HG02885 (cell line): Measurements from ENCODE around the gene KLHL24.
"Not testable (repeated sequence)": the region's sequence is repeated elsewhere in the genome, so short reads cannot be mapped to it uniquely, and the experiment has no call there.

ENCODE experiments used
- ATAC-seq: cut with Tn5 transposase; IDR thresholded peaks from one replicate; pipeline ENCODE4 v1.9.1; 2021; ENCODE audit warnings: mild to moderate bottlenecking; ENCODE audit not compliant: unreplicated experiment, poor library complexity

KLHL24 gene

GRCh38 chr3:183692436-183692835 is 57.0 kb downstream of the KLHL24 start:
- no peak for ATAC-seq

GRCh38 chr3:183695569-183696364 is 60.3 kb downstream of the KLHL24 start:
- no peak for ATAC-seq

GRCh38 chr3:183697123-183697609 is 61.7 kb downstream of the KLHL24 start:
- no peak for ATAC-seq

- ATAC-seq, result peak; percentile 88
Measured at GRCh38 chr3:183697610-183698317, 62.3 kb downstream of the KLHL24 start, which contains the start of gene YEATS2. Gene YEATS2, plus strand, starts transcription at chr3:183697797. Its CDS starts 17,366 bp downstream, at chr3:183715163.

- ATAC-seq, result peak; percentile 13
Measured at GRCh38 chr3:183698318-183698751, 62.9 kb downstream of the KLHL24 start.

GRCh38 chr3:183698756-183699155 is 63.3 kb downstream of the KLHL24 start:
- no peak for ATAC-seq

- ATAC-seq, result no peak
Measured at GRCh38 chr3:183699238-183699947, 64.0 kb downstream of the KLHL24 start.

GRCh38 chr3:183701744-183702143 is 66.3 kb downstream of the KLHL24 start:
- no peak for ATAC-seq

- not testable (repeated sequence) for ATAC-seq
Measured at GRCh38 chr3:183703892-183704291, 68.5 kb downstream of the KLHL24 start.

GRCh38 chr3:183710231-183710630 is 74.8 kb downstream of the KLHL24 start:
- no peak for ATAC-seq

GRCh38 chr3:183711516-183711915 is 76.1 kb downstream of the KLHL24 start:
- ATAC-seq, result no peak

- no peak for ATAC-seq
Measured at GRCh38 chr3:183714622-183715021, 79.2 kb downstream of the KLHL24 start.

GRCh38 chr3:183718012-183718411 is 82.6 kb downstream of the KLHL24 start:
- ATAC-seq, result no peak

GRCh38 chr3:183725387-183725786 is 90.0 kb downstream of the KLHL24 start:
- no peak for ATAC-seq

GRCh38 chr3:183728204-183728603 is 92.8 kb downstream of the KLHL24 start:
- no peak for ATAC-seq

GRCh38 chr3:183730361-183730760 is 94.9 kb downstream of the KLHL24 start:
- no peak for ATAC-seq

- ATAC-seq, result no peak
Measured at GRCh38 chr3:183731611-183732010, 96.2 kb downstream of the KLHL24 start.

- ATAC-seq, result no peak
Measured at GRCh38 chr3:183733553-183733952, 98.1 kb downstream of the KLHL24 start.
